ENCODE data around the gene TF.

TF gene

DNA sequence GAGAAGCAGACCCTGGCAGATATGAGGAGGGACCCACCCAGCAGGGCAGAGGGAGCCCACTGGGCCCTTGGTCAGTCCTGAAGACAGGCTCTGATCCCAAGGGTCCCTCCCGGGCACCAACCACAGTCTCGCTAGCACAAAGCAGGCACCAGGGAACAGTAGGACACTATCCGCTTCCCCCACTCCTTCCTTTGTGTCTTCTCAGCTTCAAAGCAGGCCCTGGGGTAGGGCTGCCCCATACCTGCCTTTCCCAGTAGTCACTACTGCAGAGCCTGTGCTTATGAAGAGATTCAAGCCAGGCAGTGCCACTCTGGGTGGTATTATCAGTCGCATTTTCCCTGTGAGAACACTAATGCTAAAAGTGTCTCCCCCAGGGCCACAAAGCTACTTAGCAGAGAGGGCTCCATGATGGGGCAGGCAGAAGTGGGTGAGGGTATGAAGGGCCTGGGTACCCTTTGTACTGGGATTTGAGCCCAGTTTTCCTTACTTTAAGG lies 92.2 kb downstream of the TF start:
- Histone ChIP-seq H3K4me1 (ENCODE audit: control insufficient read depth in 5 of 5, insufficient read depth in 5 of 5, low read length in 5 of 5) (no peaks in the 10 kb centered on the region), H3K9ac (ENCODE audit: low read length in 5 of 5) (no peak overlapping the region), H3K27ac (ENCODE audit: low read depth, low read length) (no peak overlapping the region), H3K27me3 (ENCODE audit: control insufficient read depth in 5 of 5, insufficient read depth in 4 of 5, low read length in 5 of 5) (no peaks in the 10 kb centered on the region), H3K36me3 (ENCODE audit: control insufficient read depth in 5 of 5, insufficient read depth in 5 of 5, low read length in 5 of 5) (peaks cover 0 to 45% (median 26%) of the 10 kb centered on the region in 5 donors), H3K9me3 (ENCODE audit: control insufficient read depth in 5 of 5, low read length in 5 of 5) (no peaks in the 10 kb centered on the region), H3K4me3 (ENCODE audit: low read depth in 1 of 5, low read length in 5 of 5) (no peak overlapping the region)

DNA sequence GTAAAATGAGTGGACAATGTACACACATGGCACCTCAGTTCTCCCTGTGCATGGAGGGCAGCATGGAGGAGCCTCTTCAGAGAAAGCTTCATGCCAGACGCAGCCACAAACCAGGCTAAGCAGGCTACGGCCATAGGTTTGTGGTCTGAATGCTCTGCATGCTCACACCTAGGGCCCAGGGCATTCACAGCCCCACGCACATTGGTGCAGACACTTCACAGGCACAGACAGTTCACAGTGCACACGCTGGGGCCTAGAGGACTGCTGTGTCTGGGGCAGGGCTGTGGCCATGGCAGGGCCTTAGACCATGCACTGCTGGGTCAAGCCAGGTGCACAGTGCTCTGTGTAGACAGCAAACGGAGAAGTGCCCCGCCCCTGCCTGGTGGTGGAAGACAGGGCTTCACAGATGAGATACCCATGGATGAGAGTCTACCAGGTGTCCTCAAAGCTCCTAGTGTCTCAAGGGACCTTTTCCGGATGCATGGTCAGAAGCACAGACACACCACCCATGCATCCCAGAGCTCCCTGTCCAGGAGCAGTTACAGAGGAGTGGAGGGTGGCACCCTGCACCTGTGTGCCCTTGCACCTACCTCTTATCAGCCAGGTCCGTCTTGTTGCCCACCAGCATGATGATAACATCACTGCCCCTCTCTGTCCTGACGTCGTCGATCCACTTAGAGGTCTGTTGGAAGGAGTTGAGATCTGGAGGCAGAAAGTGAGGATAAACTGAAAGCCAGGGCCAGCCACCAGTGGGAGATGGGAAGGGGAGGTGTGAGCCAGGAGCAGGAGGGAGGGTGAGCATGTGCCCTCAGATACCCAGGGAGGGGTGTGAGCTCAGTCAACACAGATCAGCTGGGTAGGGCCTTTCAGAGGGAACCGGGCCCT lies 93.0 kb downstream of the TF start:
- Histone ChIP-seq H3K27ac (ENCODE audit: low read depth, low read length) (no peak overlapping the region), H3K36me3 (ENCODE audit: control insufficient read depth in 5 of 5, insufficient read depth in 5 of 5, low read length in 5 of 5) (peaks cover 0 to 38% (median 21%) of the 10 kb centered on the region in 5 donors), H3K4me1 (ENCODE audit: control insufficient read depth in 5 of 5, insufficient read depth in 5 of 5, low read length in 5 of 5) (no peaks in the 10 kb centered on the region), H3K9ac (ENCODE audit: low read length in 5 of 5) (no peak overlapping the region), H3K27me3 (ENCODE audit: control insufficient read depth in 5 of 5, insufficient read depth in 4 of 5, low read length in 5 of 5) (no peaks in the 10 kb centered on the region), H3K4me3 (ENCODE audit: low read depth in 1 of 5, low read length in 5 of 5) (no peak overlapping the region), H3K9me3 (ENCODE audit: control insufficient read depth in 5 of 5, low read length in 5 of 5) (no peaks in the 10 kb centered on the region)

DNA sequence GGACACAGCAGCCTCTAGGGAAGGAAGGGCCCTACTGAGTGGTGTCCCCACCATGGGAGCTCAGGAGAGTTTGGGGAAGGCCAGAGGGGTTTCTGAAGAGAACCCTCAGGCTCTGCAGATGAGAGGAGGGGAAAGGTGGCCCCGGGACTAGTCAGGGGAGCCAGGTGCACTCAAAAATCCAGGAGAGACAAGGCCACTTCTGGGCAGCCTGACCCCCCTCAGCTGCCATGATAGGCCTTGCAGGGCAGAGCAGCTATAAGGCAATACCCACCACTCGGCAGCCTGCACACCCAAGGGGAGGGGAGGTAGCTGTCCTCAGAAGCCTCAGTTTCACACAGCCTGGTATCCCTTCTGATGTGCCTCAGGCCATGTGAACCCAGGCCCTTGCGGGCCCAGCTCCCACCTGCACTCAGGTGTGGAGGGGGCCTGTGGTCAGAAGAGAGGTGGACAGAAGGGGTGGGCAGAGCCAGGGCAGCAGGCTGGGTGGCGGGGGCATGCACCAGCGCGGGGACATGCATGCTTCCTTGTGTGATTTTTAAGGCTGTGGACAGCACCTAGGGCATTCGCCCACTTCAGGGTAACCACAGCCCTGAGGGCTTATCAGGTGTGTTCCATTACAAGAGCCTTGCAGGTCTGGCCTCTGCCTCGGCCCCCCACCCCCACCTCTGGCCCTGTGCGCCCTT lies 94.0 kb downstream of the TF start:
- no peak overlapping the region for H3K4me3 ChIP-seq (ENCODE audit: low read depth in 1 of 5, low read length in 5 of 5)
- peaks cover 0 to 30% (median 18%) of the 10 kb centered on the region in 5 donors for H3K36me3 ChIP-seq (ENCODE audit: control insufficient read depth in 5 of 5, insufficient read depth in 5 of 5, low read length in 5 of 5)
- no peak overlapping the region for H3K27ac ChIP-seq (ENCODE audit: low read depth, low read length)
- no peak overlapping the region for H3K9ac ChIP-seq (ENCODE audit: low read length in 5 of 5)
- H3K27me3 ChIP-seq (ENCODE audit: control insufficient read depth in 5 of 5, insufficient read depth in 4 of 5, low read length in 5 of 5), result no peaks in the 10 kb centered on the region
- no peaks in the 10 kb centered on the region for H3K4me1 ChIP-seq (ENCODE audit: control insufficient read depth in 5 of 5, insufficient read depth in 5 of 5, low read length in 5 of 5)
- no peaks in the 10 kb centered on the region for H3K9me3 ChIP-seq (ENCODE audit: control insufficient read depth in 5 of 5, low read length in 5 of 5)

DNA sequence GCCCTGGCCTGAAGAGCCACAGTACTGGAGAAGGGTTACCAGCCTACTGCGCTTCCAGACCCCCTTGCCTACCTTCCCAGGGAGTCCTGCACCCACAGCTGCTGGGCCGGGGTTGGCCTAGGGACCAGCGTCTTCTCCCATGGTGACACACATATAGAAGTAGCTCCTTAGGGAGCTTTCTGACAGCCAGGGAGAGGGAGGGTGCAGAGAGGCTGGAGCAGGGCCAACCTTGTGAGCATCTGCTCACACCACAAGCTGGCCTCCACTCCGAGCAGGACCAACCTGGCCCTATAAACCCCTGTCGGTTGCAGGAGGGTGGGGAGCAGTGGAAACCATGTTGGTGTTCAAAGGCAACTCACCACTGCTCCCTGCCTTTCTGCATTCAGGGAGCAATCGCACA lies 94.6 kb downstream of the TF start:
- peaks cover 0 to 26% (median 17%) of the 10 kb centered on the region in 5 donors for H3K36me3 ChIP-seq (ENCODE audit: control insufficient read depth in 5 of 5, insufficient read depth in 5 of 5, low read length in 5 of 5)
- no peaks in the 10 kb centered on the region for H3K4me1 ChIP-seq (ENCODE audit: control insufficient read depth in 5 of 5, insufficient read depth in 5 of 5, low read length in 5 of 5)
- H3K27ac ChIP-seq (ENCODE audit: low read depth, low read length), result no peak overlapping the region
- no peaks in the 10 kb centered on the region for H3K9me3 ChIP-seq (ENCODE audit: control insufficient read depth in 5 of 5, low read length in 5 of 5)
- H3K4me3 ChIP-seq (ENCODE audit: low read depth in 1 of 5, low read length in 5 of 5), result no peak overlapping the region
- no peak overlapping the region for H3K9ac ChIP-seq (ENCODE audit: low read length in 5 of 5)
- H3K27me3 ChIP-seq (ENCODE audit: control insufficient read depth in 5 of 5, insufficient read depth in 4 of 5, low read length in 5 of 5), result no peaks in the 10 kb centered on the region

- H3K36me3 ChIP-seq (ENCODE audit: control insufficient read depth in 5 of 5, insufficient read depth in 5 of 5, low read length in 5 of 5), result peaks cover 0 to 26% (median 17%) of the 10 kb centered on the region in 5 donors
- H3K9ac ChIP-seq (ENCODE audit: low read length in 5 of 5), result no peak overlapping the region
- no peak overlapping the region for H3K27ac ChIP-seq (ENCODE audit: low read depth, low read length)
- no peaks in the 10 kb centered on the region for H3K4me1 ChIP-seq (ENCODE audit: control insufficient read depth in 5 of 5, insufficient read depth in 5 of 5, low read length in 5 of 5)
- H3K9me3 ChIP-seq (ENCODE audit: control insufficient read depth in 5 of 5, low read length in 5 of 5), result no peaks in the 10 kb centered on the region
- no peaks in the 10 kb centered on the region for H3K27me3 ChIP-seq (ENCODE audit: control insufficient read depth in 5 of 5, insufficient read depth in 4 of 5, low read length in 5 of 5)
- no peak overlapping the region for H3K4me3 ChIP-seq (ENCODE audit: low read depth in 1 of 5, low read length in 5 of 5)
These were observed 95.0 kb downstream of the TF start for GRCh38 chr3:133841196-133841595.

DNA sequence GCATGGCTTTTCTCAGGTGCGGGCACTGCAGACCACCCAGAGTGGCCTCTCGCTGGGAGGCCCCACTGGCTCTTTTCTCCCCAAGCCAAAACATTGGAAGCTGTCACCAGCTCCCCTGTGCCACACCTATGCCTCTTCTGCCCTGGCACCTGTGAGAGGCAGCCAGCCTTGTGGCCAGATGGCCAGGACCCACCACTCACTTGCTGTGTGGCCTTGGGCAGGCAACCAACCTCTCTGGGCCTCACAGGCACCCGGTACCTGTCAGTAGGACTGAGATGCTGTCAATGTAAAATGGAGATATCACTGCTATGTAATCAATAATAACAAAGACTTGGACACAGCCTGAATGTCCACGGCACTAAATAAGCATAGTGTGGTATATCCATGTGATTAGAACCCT lies 96.0 kb downstream of the TF start:
- Histone ChIP-seq H3K9ac (ENCODE audit: low read length in 5 of 5) (no peak overlapping the region), H3K4me1 (ENCODE audit: control insufficient read depth in 5 of 5, insufficient read depth in 5 of 5, low read length in 5 of 5) (no peaks in the 10 kb centered on the region), H3K27ac (ENCODE audit: low read depth, low read length) (no peak overlapping the region), H3K4me3 (ENCODE audit: low read depth in 1 of 5, low read length in 5 of 5) (no peak overlapping the region), H3K36me3 (ENCODE audit: control insufficient read depth in 5 of 5, insufficient read depth in 5 of 5, low read length in 5 of 5) (peaks cover 0 to 26% (median 16%) of the 10 kb centered on the region in 5 donors), H3K9me3 (ENCODE audit: control insufficient read depth in 5 of 5, low read length in 5 of 5) (no peaks in the 10 kb centered on the region), H3K27me3 (ENCODE audit: control insufficient read depth in 5 of 5, insufficient read depth in 4 of 5, low read length in 5 of 5) (no peaks in the 10 kb centered on the region)

GRCh38 chr3:133843634-133844033 lies 97.4 kb downstream of the TF start:
- H3K27ac ChIP-seq (ENCODE audit: low read depth, low read length), result no peak overlapping the region
- no peaks in the 10 kb centered on the region for H3K27me3 ChIP-seq (ENCODE audit: control insufficient read depth in 5 of 5, insufficient read depth in 4 of 5, low read length in 5 of 5)
- no peak overlapping the region for H3K9ac ChIP-seq (ENCODE audit: low read length in 5 of 5)
- H3K4me3 ChIP-seq (ENCODE audit: low read depth in 1 of 5, low read length in 5 of 5), result no peak overlapping the region
- H3K9me3 ChIP-seq (ENCODE audit: control insufficient read depth in 5 of 5, low read length in 5 of 5), result no peaks in the 10 kb centered on the region
- H3K4me1 ChIP-seq (ENCODE audit: control insufficient read depth in 5 of 5, insufficient read depth in 5 of 5, low read length in 5 of 5), result no peaks in the 10 kb centered on the region
- H3K36me3 ChIP-seq (ENCODE audit: control insufficient read depth in 5 of 5, insufficient read depth in 5 of 5, low read length in 5 of 5), result peaks cover 0 to 18% (median 9%) of the 10 kb centered on the region in 5 donors

DNA sequence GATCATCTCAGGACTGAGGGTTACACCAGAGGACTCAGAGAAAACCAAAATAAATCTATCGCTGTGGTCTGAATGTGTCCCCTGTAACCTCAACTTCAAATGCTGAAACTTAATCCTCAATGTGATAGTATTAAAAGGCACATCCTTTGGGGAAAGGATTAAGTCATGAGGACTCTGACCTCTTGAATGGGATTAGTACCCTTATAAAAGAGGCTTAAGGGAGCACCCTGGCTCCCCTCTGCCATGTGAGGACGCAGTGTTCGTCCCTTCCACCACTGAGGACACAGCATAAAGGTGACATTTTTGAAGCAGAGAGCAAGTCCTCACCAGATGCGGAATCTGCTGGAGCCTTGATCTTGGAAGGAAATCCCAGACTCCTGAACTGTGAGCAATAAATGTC lies 98.9 kb downstream of the TF start:
- no peaks in the 10 kb centered on the region for H3K9me3 ChIP-seq (ENCODE audit: control insufficient read depth in 5 of 5, low read length in 5 of 5)
- H3K36me3 ChIP-seq (ENCODE audit: control insufficient read depth in 5 of 5, insufficient read depth in 5 of 5, low read length in 5 of 5), result peaks cover 0 to 6% (median 3%) of the 10 kb centered on the region in 5 donors
- H3K4me3 ChIP-seq (ENCODE audit: low read depth in 1 of 5, low read length in 5 of 5), result no peak overlapping the region
- no peaks in the 10 kb centered on the region for H3K27me3 ChIP-seq (ENCODE audit: control insufficient read depth in 5 of 5, insufficient read depth in 4 of 5, low read length in 5 of 5)
- no peak overlapping the region for H3K9ac ChIP-seq (ENCODE audit: low read length in 5 of 5)
- no peak overlapping the region for H3K27ac ChIP-seq (ENCODE audit: low read depth, low read length)
- no peaks in the 10 kb centered on the region for H3K4me1 ChIP-seq (ENCODE audit: control insufficient read depth in 5 of 5, insufficient read depth in 5 of 5, low read length in 5 of 5)

Measured in subcutaneous abdominal adipose tissue (tissue), 5 donors.